Neuronal stem cell (in vitro differentiated cells): ENCODE data around the gene NSL1.

Experiments
- DNase-seq: peaks from one replicate; pipeline ENCODE4 v3.0.0-alpha.2; 2013; ENCODE audit warnings: low spot score
- H2AFZ ChIP-seq: one replicate; pipeline ENCODE4 v1.6.1; 2013; ENCODE audit warnings: mild to moderate bottlenecking, low read length, inconsistent platforms
- H2AK5ac ChIP-seq: 2 replicates; pipeline ENCODE4 v1.6.1; 2013; ENCODE audit warnings: low read depth, mild to moderate bottlenecking, inconsistent platforms, low read length, moderate library complexity, mixed read lengths
- H2BK120ac ChIP-seq: 2 replicates; pipeline ENCODE4 v1.6.1; 2013; ENCODE audit warnings: low read depth, mild to moderate bottlenecking, inconsistent platforms, low read length, moderate library complexity, mixed read lengths
- H2BK12ac ChIP-seq: one replicate; pipeline ENCODE4 v1.6.1; 2013; ENCODE audit warnings: low read length, inconsistent platforms
- H2BK15ac ChIP-seq: 2 replicates; pipeline ENCODE4 v1.6.1; 2013; ENCODE audit warnings: mild to moderate bottlenecking, low read length, inconsistent platforms, mixed read lengths
- H2BK5ac ChIP-seq: one replicate; pipeline ENCODE4 v1.6.1; 2013; ENCODE audit warnings: inconsistent platforms, mild to moderate bottlenecking, low read length, moderate library complexity
- H3K14ac ChIP-seq: one replicate; pipeline ENCODE4 v1.6.1; 2013; ENCODE audit warnings: low read length, inconsistent platforms
- H3K18ac ChIP-seq: 2 replicates; pipeline ENCODE4 v1.6.1; 2013; ENCODE audit warnings: low read length, inconsistent platforms
- H3K23ac ChIP-seq: 2 replicates; pipeline ENCODE4 v1.6.1; 2013; ENCODE audit warnings: low read depth, mild to moderate bottlenecking, mixed read lengths, low read length, inconsistent platforms; ENCODE audit not compliant: poor library complexity
- H3K27ac ChIP-seq: replicated peaks from 3 replicates; pipeline ENCODE4 v1.5.1; 2013; ENCODE audit warnings: low read length, inconsistent platforms
- H3K27me3 ChIP-seq, 3 experiments: 2 replicates each; pipeline ENCODE4 v1.6.1; 2013; ENCODE audit warnings: low read length in 3 of 3, mild to moderate bottlenecking in 2 of 3, inconsistent platforms in 1 of 3, low read depth in 1 of 3, mixed read lengths in 1 of 3, moderate library complexity in 1 of 3; ENCODE audit not compliant: control insufficient read depth in 3 of 3, insufficient read depth in 3 of 3
- H3K36me3 ChIP-seq, 2 donors: replicated peaks in 1 of 2; 2 replicates each; pipeline ENCODE4 v1.6.1; 2013; ENCODE audit warnings: low read length in 2 of 2; ENCODE audit not compliant: control insufficient read depth in 2 of 2, insufficient read depth in 2 of 2
- H3K4ac ChIP-seq: 2 replicates; pipeline ENCODE4 v1.6.1; 2013; ENCODE audit warnings: inconsistent platforms, mild to moderate bottlenecking, low read length, moderate library complexity
- H3K4me1 ChIP-seq, 2 donors: 1 replicate in 1 of 2; 2 replicates in 1 of 2; pipeline ENCODE4 v1.6.1; 2013; ENCODE audit warnings: low read length in 2 of 2, low read depth in 1 of 2; ENCODE audit not compliant: control insufficient read depth in 2 of 2, insufficient read depth in 1 of 2
- H3K4me2 ChIP-seq: one replicate; pipeline ENCODE4 v1.6.1; 2013; ENCODE audit warnings: mild to moderate bottlenecking, low read length, inconsistent platforms; ENCODE audit not compliant: insufficient read depth, poor library complexity, severe bottlenecking
- H3K4me3 ChIP-seq, 2 donors: 2 replicates each; pipeline ENCODE4 v1.5.1; 2013; ENCODE audit warnings: low read length in 2 of 2, mild to moderate bottlenecking in 2 of 2, inconsistent platforms in 1 of 2, moderate library complexity in 1 of 2
- H3K79me1 ChIP-seq: one replicate; pipeline ENCODE4 v1.6.1; 2013; ENCODE audit warnings: low read depth, mild to moderate bottlenecking, inconsistent platforms, low read length, moderate library complexity
- H3K9ac ChIP-seq: one replicate; pipeline ENCODE4 v1.6.1; 2013; ENCODE audit warnings: mild to moderate bottlenecking, low read depth, low read length, inconsistent platforms; ENCODE audit not compliant: poor library complexity
- H3K9me3 ChIP-seq, 2 donors: replicated peaks in 1 of 2; 2 replicates each; pipeline versions ENCODE3 to v1.6.1; 2013; ENCODE audit warnings: low read length in 2 of 2, mild to moderate bottlenecking in 2 of 2, inconsistent platforms in 1 of 2, low read depth in 1 of 2, mixed read lengths in 1 of 2, moderate library complexity in 1 of 2; ENCODE audit not compliant: control insufficient read depth in 2 of 2, insufficient read depth in 1 of 2
- H4K8ac ChIP-seq: one replicate; pipeline ENCODE4 v1.6.1; 2013; ENCODE audit warnings: low read depth, mild to moderate bottlenecking, inconsistent platforms, low read length, moderate library complexity
- H4K91ac ChIP-seq: one replicate; pipeline ENCODE4 v1.6.1; 2013; ENCODE audit warnings: low read length, low read depth, mild to moderate bottlenecking, inconsistent platforms; ENCODE audit not compliant: poor library complexity
- WGBS, 2 donors: extraction: QIAGEN DNeasy Blood & Tissue Kit; methylation state at CpG; one replicate each; pipeline ENCODE4 v1.1.7; 2013; ENCODE audit warnings: missing lambda C conversion rate in 2 of 2, mixed read lengths in 1 of 2; ENCODE audit not compliant: insufficient read length in 2 of 2, insufficient replicate concordance in 1 of 2; ENCODE audit errors: extremely low coverage in 2 of 2; 5-methylcytosine and 5-hydroxymethylcytosine counted together

Gene NSL1

DNA sequence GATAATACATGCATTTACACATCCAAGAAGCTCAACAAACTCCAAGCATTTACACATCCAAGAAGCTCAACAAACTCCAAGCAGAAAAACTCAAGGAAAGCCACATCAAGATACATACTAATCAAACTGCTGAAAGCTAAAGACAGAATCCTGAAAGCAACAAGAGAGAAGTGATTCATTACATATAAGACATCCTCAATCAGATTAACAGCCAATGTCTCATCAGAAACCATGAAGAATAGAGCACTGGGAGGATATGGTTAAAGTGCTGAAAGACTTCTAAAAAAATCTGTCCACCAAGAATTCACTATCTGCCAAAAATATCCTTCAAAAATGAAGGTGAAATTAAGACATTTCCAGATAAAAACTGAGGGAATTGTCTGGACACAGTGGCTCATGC is 46.3 kb downstream of the NSL1 start:
- H2BK5ac ChIP-seq, result no peak overlapping the region
- DNase-seq, result no peak
- H2BK15ac ChIP-seq, result no peak overlapping the region
- H3K9me3 ChIP-seq, result peaks cover 0 to 33% of the 10 kb centered on the region in 2 donors
- H3K4me2 ChIP-seq, result no peak overlapping the region
- H2BK12ac ChIP-seq, result no peak overlapping the region
- H3K18ac ChIP-seq, result no peak overlapping the region
- no peak overlapping the region for H3K23ac ChIP-seq
- H3K9ac ChIP-seq, result no peak overlapping the region
- H3K4ac ChIP-seq, result no peak overlapping the region
- no peak overlapping the region for H3K4me3 ChIP-seq
- H3K14ac ChIP-seq, result no peak overlapping the region
- peaks cover 3 to 38% of the 10 kb centered on the region in 2 donors for H3K36me3 ChIP-seq
- H2AFZ ChIP-seq, result no peak overlapping the region
- H4K8ac ChIP-seq, result no peak overlapping the region
- H2AK5ac ChIP-seq, result no peak overlapping the region
- H2BK120ac ChIP-seq, result no peak overlapping the region
- H3K27ac ChIP-seq, result no peak overlapping the region
- no peak overlapping the region for H4K91ac ChIP-seq
- H3K4me1 ChIP-seq, result peaks cover 0 to 2% of the 10 kb centered on the region in 2 donors
- peaks cover 4% of the 10 kb centered on the region for H3K79me1 ChIP-seq
- no peaks in the 10 kb centered on the region for H3K27me3 ChIP-seq

DNA sequence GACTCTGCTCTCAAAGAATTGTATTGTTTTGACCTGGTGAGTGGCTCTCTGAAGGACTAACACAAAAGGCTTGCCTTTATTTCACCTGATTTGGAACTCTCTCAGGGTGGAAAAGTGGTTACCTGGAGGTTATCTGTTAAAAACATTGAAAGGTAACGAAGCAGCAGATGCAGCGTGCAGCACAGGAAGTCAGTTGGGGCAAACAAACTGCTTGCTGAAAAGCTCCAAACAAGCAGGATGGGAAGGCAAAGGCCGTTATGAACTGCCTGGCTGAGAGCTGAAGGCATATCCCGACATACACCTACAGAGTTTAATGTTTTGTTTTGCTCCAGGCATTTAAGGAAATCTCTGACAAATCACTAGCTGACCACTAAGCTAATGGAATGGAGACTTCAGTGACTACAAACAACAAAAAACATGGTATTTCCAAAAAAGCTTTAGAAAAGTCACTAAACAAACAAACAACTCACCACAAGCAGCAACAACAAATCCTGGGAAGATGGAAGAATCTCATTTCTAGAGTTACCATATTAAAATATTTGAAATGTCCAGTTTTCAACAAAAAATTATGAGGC is 47.6 kb downstream of the NSL1 start:
- Histone ChIP-seq H3K4me1 (peaks cover 0 to 2% of the 10 kb centered on the region in 2 donors), H2AK5ac (no peak overlapping the region), H2BK15ac (no peak overlapping the region), H3K4me3 (no peak overlapping the region), H2BK120ac (no peak overlapping the region), H3K27me3 (no peaks in the 10 kb centered on the region), H2BK12ac (no peak overlapping the region), H3K36me3 (peaks cover 3 to 42% of the 10 kb centered on the region in 2 donors), H3K9ac (no peak overlapping the region), H3K4me2 (no peak overlapping the region), H3K23ac (no peak overlapping the region), H4K8ac (no peak overlapping the region), H3K9me3 (peaks cover 0 to 33% of the 10 kb centered on the region in 2 donors), H2AFZ (no peak overlapping the region), H4K91ac (no peak overlapping the region), H3K79me1 (peaks cover 2% of the 10 kb centered on the region), H2BK5ac (no peak overlapping the region), H3K18ac (no peak overlapping the region), H3K27ac (no peak overlapping the region), H3K4ac (no peak overlapping the region), H3K14ac (no peak overlapping the region)
- WGBS, 2 donors, result no CpG with 5 or more reads among the region's 4 CpGs
- DNase-seq, result no peak

DNA sequence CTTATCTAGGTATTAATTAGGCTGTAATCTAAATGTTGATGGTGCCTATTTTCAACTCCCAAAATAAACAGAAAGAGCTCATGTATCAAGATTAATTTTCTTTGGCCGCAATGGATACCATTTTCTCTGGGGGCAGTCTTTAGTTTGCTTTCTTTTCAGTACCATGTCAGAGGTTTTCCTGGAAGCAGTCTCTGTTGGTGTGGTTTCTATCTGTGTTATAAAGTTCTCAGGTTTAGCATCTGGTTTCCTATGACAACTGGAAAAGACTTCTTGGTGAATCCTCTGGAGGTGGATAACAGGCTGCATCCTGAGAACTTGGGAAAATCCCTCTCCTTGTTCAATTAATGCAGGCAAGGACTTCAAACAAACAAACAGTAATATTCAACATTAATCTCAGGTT is 53.2 kb downstream of the NSL1 start:
- no peaks in the 10 kb centered on the region for H3K4me1 ChIP-seq
- no peak overlapping the region for H2BK15ac ChIP-seq
- H3K27me3 ChIP-seq, result no peaks in the 10 kb centered on the region
- H3K4me3 ChIP-seq, result no peak overlapping the region
- no peak overlapping the region for H4K91ac ChIP-seq
- H3K23ac ChIP-seq, result no peak overlapping the region
- no peak overlapping the region for H2BK5ac ChIP-seq
- H3K9me3 ChIP-seq, result peaks cover 0 to 14% of the 10 kb centered on the region in 2 donors
- WGBS, 2 donors, result no CpG with 5 or more reads among the region's 1 CpG
- H2BK12ac ChIP-seq, result no peak overlapping the region
- no peak overlapping the region for H3K4ac ChIP-seq
- no peak overlapping the region for H3K27ac ChIP-seq
- no peak overlapping the region for H2BK120ac ChIP-seq
- H3K79me1 ChIP-seq, result no peaks in the 10 kb centered on the region
- no peak for DNase-seq
- no peak overlapping the region for H3K14ac ChIP-seq
- H4K8ac ChIP-seq, result no peak overlapping the region
- no peak overlapping the region for H2AK5ac ChIP-seq
- H3K36me3 ChIP-seq, result peaks cover 3 to 53% of the 10 kb centered on the region in 2 donors
- no peak overlapping the region for H3K18ac ChIP-seq
- no peak overlapping the region for H3K9ac ChIP-seq
- H2AFZ ChIP-seq, result no peak overlapping the region
- H3K4me2 ChIP-seq, result no peak overlapping the region

DNA sequence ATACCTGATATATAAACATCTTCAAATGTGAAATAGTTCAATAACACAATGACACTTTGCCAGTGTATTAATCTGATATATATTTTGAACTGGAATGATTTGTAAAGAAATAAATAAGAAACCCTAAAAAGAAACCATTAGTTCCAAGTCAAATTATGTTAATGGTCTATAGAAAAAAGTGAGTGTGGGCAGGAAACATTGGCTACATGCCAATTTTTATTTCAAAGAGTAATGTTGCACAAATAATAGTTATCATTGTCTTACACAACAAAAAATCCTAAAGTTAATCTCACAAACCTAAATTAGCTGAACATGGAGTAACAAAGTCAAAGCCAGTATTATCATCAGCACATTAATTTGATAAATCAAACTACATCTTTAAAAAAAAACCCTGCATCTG is 54.0 kb downstream of the NSL1 start:
- no peak overlapping the region for H4K8ac ChIP-seq
- no peak overlapping the region for H3K14ac ChIP-seq
- no peak overlapping the region for H2BK15ac ChIP-seq
- no peak overlapping the region for H2BK120ac ChIP-seq
- DNase-seq, result no peak
- H2BK5ac ChIP-seq, result no peak overlapping the region
- H3K23ac ChIP-seq, result no peak overlapping the region
- H3K9me3 ChIP-seq, result peaks cover 0 to 14% of the 10 kb centered on the region in 2 donors
- no peak overlapping the region for H3K4me3 ChIP-seq
- no peak overlapping the region for H3K9ac ChIP-seq
- H4K91ac ChIP-seq, result no peak overlapping the region
- H3K36me3 ChIP-seq, result peaks cover 3 to 57% of the 10 kb centered on the region in 2 donors
- H3K79me1 ChIP-seq, result no peaks in the 10 kb centered on the region
- no peak overlapping the region for H3K4ac ChIP-seq
- H3K4me1 ChIP-seq, result no peaks in the 10 kb centered on the region
- H3K4me2 ChIP-seq, result no peak overlapping the region
- no peak overlapping the region for H3K27ac ChIP-seq
- H2AFZ ChIP-seq, result no peak overlapping the region
- H3K18ac ChIP-seq, result no peak overlapping the region
- H2AK5ac ChIP-seq, result no peak overlapping the region
- no peaks in the 10 kb centered on the region for H3K27me3 ChIP-seq
- H2BK12ac ChIP-seq, result no peak overlapping the region
